ENCODE measurements around the gene CD81.
A peak's percentile ranks its signal among the peaks of the same experiment; 100 is the strongest.

CD81 gene

GRCh38 chr11:2408671-2409070 is 31.6 kb downstream of the CD81 start:
- no peak for DNase-seq

DNA sequence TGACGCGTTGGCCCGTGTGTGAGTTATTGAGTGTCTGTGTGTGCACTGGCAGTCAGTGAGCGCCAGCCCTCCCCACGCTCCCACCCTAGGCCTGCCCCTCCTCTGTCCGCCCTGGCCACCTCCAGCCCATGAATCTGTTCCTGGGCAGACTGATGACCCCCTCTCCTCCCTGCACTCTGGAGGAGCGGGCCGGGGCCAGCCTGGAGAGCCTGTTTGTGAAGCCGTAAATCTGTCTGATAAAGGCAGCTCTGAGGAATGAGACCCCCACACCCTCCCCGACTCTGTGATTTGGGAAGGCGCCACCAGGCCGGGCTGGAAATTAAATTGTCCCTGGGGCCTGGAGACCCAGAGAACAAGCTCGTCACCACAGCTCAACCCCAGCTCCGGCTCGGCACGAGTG is 32.0 kb downstream of the CD81 start:
- DNase-seq = no peak

GRCh38 chr11:2409611-2410468 is 32.7 kb downstream of the CD81 start:
- DNase-seq = no peak

DNA sequence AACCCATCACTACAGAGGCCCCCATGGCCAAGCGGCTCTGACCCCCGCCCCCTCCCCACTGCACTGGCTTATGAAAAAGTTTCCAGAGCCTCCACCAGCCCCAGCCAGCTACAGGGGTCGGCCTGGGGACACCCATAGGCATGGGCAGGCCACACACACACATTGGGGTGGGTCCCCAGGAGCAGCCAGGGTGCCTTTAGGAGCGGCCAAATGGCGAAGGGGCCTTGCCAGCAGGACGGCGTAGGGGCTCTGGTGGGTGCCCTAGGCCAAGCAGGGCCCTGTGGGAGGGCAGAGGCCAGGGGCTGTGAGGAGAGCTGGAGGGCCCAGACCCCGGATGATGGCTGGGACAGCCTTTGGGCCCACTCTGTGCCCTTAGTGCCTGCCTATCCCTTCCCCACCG is 33.5 kb downstream of the CD81 start:
- DNase-seq = no peak

GRCh38 chr11:2411446-2412305 is 34.6 kb downstream of the CD81 start:
- DNase-seq = no peak

GRCh38 chr11:2412323-2412722 is 35.2 kb downstream of the CD81 start:
- no peak for DNase-seq

GRCh38 chr11:2413742-2414579 is 36.9 kb downstream of the CD81 start:
- DNase-seq = no peak

DNA sequence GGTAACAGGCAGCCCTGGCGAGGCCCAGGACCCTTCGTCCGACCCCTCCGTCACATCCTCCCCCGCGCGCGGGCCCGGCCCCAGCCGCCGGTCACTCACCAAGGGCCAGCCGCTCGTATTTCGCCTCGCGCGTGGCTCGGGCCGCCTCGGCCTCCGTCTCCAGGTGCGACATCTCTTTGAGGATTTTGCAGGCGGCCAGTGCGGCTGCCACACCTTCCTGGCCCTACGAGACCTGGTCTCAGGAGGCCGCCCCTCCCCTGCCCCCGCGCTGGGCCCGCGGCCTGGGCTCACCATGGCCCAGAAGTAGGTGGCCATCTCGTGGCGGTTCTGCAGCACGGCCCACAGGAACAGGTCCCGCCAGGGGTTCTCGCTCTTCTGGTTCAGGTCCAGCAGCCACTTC is 37.5 kb downstream of the CD81 start:
- no peak for DNase-seq

DNA sequence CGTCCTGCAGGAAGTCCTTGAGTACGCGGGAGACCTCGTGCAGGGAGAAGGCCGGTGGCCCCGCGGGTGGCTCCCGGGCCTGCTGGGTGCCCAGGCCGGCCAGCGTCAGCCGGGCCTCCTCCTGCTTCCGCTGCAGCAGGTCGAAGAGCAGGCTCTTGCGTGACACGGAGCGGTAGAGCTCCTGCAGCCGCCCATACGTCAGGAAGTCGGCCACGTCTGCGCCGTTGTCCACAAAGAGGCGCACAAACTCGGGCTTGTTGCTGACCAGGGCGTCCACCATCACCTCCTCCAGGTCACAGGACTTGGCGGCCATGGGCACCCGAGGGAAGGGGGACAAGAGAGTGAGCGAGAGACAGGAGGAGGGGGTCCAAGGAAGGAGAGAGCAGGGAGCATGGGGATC is 38.1 kb downstream of the CD81 start:
- no peak for DNase-seq

- no peak for DNase-seq
These were observed 38.7 kb downstream of the CD81 start for GRCh38 chr11:2415601-2416380.

DNA sequence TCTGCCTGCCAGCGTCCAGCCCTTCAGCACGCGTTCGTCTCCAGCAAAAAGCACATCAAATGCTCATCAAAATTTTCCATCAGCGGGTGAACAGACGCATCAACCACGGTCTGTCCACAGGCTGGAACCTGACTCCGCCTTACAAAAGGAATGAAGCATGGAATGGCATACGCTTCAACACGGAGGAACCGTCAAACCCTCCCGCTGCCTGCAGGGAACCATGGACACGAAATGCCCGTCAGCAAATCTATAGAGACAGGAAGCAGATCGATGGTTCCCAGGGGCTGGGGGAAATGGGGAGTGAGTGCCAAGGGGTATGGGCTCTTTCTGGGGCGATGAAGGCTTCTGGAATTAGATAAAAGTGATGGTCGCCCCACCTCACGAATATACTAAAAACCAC is 39.7 kb downstream of the CD81 start:
- no peak for DNase-seq

DNA sequence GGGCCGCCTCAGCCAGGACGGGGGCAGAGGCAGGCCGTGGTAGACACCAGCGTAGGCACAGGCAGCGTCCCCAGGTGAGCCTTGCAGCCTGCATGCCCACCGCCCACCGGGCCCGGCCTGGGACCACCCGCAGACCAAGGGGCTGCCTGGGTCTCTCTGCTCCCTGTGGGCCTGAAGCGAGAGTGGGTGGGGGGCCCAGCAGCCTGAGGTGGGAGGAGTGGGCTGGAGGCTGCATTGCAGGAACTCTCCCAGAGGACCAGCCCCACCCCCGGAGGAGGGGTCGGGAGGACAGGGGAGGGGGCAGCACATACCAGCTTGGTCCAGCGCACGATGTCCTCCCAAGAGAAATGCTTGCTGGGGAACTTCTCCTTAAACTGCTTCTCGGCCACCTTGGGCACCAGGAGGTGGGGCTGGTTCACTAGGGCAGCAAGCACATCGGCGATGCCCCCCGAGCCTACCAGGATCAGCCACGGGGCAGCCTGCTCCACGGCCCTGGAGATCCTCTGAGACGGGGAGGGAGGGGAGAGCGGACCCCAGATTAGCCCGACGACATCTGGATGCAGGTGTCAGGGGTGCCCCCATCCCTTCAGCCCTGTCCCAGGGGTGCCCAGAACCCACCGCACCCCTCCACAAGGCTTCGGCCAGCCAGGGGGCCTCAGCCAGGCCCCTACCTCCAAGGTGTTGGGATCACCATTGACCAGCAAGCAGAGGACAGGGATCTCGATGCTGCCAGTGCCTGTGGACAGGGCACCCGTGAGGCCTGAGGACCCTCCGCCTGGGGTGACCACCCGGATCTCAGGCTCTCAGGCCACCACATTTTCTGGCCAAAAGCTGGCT is 41.0 kb downstream of the CD81 start:
- no peak for DNase-seq

DNA sequence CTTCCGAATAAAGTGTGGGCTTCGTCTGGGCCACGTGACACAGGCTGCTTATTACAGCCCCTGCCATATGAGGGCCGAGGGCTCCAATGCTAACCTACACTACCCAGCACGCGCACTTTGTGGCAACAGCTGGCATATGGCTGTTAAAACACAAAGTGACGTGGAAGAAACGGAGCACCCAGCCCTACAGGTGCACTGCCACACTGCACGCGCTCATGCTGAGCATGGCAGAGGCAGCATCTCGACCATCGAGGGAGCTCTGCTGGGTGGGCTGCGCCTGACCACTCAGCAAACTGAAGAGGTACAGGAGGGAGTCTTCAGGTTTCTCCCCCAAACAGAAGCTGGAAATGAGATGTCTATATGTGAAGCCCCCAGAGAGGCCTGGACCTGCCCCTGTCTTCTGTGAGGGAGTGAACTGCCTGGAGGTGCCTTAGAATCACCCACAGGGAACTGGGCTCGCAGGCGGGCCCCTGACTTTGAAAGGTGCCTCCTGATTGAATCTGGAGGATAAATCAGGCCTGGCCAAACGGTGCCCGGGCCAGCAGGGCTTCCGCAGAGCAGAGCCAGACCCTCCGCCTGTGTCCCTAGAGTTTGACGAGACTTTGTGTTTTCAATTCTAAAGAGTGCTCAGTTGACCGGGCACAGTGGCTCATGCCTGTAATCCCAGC is 41.7 kb downstream of the CD81 start:
- DNase-seq = no peak

DNA sequence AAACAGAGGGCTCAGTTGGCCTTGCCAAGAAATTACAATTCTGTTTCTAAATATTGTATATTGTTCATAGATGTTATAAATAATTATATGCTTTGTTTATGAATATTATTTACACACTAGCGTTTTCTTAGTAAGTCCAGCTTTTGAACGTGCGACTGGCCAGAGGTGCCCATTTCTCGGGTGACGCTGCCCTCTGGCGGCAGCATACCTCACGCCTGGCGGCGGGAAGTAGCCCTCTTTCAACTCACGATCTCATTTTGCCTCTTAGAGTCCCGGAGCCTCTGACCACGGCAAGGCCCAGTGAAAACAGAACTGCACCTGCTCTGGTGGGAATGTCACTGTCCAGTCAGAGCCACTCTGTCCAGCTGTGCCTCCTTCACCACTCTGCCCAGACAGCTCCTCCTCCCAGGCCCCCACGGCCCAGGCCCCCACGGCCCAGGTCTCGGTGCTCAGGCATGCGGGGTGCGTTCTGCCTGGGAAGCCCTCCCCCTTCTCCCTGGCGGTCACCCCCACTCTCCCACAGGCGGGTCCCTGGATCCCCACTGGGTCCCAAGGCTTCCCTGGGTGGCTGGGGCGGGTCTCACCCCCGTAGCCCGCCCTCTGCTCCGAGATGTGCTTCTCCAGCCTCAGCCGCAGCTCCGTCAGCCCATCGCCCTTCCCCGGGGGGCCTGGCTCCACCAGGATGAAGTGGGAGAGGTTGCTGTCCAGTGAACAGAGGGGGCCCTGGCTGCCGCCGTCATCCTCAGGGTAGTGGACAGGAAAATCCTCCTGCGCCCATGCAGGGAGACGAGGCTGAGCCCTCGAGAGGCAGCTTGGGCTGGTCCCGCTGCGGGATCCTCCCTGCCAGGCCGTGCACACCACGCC is 42.8 kb downstream of the CD81 start:
- DNase-seq = peak; percentile 64

GRCh38 chr11:2420502-2421225 is 43.6 kb downstream of the CD81 start:
- peak; percentile 75 for DNase-seq

DNA sequence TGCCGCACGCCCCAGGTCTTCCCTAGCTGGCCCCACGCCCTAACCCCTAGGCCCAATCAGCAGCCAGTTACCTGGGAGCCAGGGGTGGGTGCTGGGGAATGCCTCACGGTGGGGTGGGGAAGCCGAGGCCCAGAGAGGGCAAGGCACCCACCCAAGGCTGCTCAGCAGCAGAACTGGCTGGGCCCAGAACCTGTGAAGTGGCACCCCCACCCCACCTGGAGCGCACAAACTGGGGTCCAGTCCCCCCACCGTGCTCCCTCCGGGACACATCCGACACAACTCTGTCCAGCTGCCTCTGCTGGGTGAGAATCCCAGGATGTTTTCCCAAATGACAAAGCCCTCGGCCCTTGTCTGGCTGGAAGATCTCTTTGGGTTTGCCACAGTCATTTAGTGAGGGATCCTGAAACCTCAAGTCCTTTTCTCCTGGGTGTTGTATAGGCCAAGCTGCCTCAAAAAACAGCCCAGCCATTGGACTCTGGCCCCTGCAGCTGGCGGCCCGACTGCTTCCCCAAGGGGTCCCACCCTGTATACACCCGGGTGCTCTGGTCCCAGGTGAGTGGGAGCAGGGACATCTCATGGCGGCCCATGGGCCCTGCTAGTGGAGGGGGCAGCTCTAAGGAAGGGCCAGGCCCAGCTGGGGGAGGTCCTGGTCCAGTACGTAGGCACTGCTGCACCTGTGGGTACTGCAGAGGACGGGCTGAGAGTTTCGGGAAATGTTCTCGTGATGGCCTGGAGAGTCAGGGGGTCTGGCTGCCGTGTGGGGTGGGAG is 44.3 kb downstream of the CD81 start:
- no peak for DNase-seq

DNA sequence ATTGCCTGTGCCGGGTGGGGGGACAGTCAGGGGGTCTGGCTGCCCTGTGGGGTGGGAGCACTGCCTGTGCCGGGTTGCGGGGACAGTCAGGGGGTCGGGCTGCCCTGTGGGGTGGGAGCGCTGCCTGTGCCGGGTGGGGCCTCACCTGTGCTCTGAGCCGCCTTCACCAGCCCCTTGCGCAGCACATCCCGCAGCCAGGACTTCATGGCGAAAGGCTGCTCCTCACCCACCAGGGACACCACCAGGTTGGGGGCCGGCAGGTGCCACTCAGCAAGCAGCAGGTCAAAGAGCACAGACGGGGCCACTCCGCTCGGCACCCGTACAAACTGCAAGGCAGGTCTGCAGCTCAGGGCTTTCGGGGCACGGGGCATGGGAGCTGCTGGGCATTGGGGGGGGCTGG is 44.9 kb downstream of the CD81 start:
- no peak for DNase-seq

- DNase-seq = no peak
These were observed 45.5 kb downstream of the CD81 start for GRCh38 chr11:2422461-2423156.
